ENCODE results near the gene SLC35F6.

GRCh38 chr2:26809211-26809610 lies 45.1 kb downstream of the SLC35F6 start:
- TF ChIP-seq EZH2 (IDR thresholded peaks at IDR 0.05; ENCODE audit: insufficient read depth, poor library complexity, severe bottlenecking) (no peak), EZH2phosphoT487 (IDR thresholded peaks at IDR 0.05; ENCODE audit: insufficient read depth, low read depth) (no peak)
